ENCODE results near the gene NKD1. TPM values are rescaled to one million over a fixed set of nuclear protein-coding genes. Genes with fewer than 3 reads are reported as not detected.

NKD1 gene
- total RNA-seq (1 to 10 TPM; 1.2 to 1.5 TPM), polyA plus RNA-seq (0.45 TPM)

- Mint-ChIP-seq H3K4me3 (peak within 1 kb of the TSS; percentile 76 to 96 (median 88)), H3K9me3 (peaks cover 2 to 7% (median 5%) of the 10 kb centered on the region in 5 donors), H3K36me3 (peaks cover 0 to 8% (median 3%) of the 10 kb centered on the region in 3 donors), H3K27ac (peak within 1 kb of the TSS; percentile 34 to 99 (median 92)), H3K4me1 (peaks cover 9 to 35% (median 26%) of the 10 kb centered on the region in 3 donors), H3K27me3 (peaks cover 4 to 9% of the 10 kb centered on the region in 2 donors)
- CTCF ChIA-PET = interaction anchor here (1.3 kb wide), 1 partner anchor 133 kb away, joined by 3 read pairs; the partner anchor contains the start of gene SNX20
- Histone ChIP-seq H3K36me3 (ENCODE audit: insufficient read depth, low read length) (no peaks in the 10 kb centered on the region), H3K4me1 (ENCODE audit: insufficient read depth, low read length) (peaks cover 24% of the 10 kb centered on the region), H3K27me3 (ENCODE audit: insufficient read depth, low read length, poor library complexity, severe bottlenecking) (no peaks in the 10 kb centered on the region), H3K4me3 (ENCODE audit: low read length) (peak within 1 kb of the TSS; percentile 55), H3K9me3 (ENCODE audit: low read length) (no peaks in the 10 kb centered on the region), H3K27ac (ENCODE audit: low read depth, low read length) (no peak within 1 kb of the TSS)
- POLR2A ChIA-PET = no interaction called here
- peak; percentile 60 to 79 (median 69) for DNase-seq
These were observed at the start of gene NKD1 for GRCh38 chr16:50548125-50548908. Gene NKD1 (plus strand): TSS chr16:50548396. CDS start chr16:50548554, 158 bp downstream.

GRCh38 chr16:50498431-50499155 lies 49.6 kb upstream of the NKD1 start:
- no peak overlapping the region for H3K27ac Mint-ChIP-seq
- H3K4me1 Mint-ChIP-seq = no peaks in the 10 kb centered on the region
- no peaks in the 10 kb centered on the region for H3K36me3 Mint-ChIP-seq
- H3K9me3 ChIP-seq (ENCODE audit: low read length) = no peaks in the 10 kb centered on the region
- H3K36me3 ChIP-seq (ENCODE audit: insufficient read depth, low read length) = no peaks in the 10 kb centered on the region
- no peaks in the 10 kb centered on the region for H3K27me3 ChIP-seq (ENCODE audit: insufficient read depth, low read length, poor library complexity, severe bottlenecking)
- ChIA-PET POLR2A (no interaction called here), CTCF (no interaction called here)
- peaks cover 9 to 15% of the 10 kb centered on the region in 2 donors for H3K27me3 Mint-ChIP-seq
- H3K9me3 Mint-ChIP-seq = no peaks in the 10 kb centered on the region
- no peak for DNase-seq
- H3K4me3 Mint-ChIP-seq = no peak overlapping the region
- H3K4me3 ChIP-seq (ENCODE audit: low read length) = no peak overlapping the region
- H3K4me1 ChIP-seq (ENCODE audit: insufficient read depth, low read length) = no peaks in the 10 kb centered on the region
- H3K27ac ChIP-seq (ENCODE audit: low read depth, low read length) = no peak overlapping the region

- no peaks in the 10 kb centered on the region for H3K36me3 Mint-ChIP-seq
- H3K9me3 Mint-ChIP-seq = no peaks in the 10 kb centered on the region
- Histone ChIP-seq H3K36me3 (ENCODE audit: insufficient read depth, low read length) (no peaks in the 10 kb centered on the region), H3K9me3 (ENCODE audit: low read length) (no peaks in the 10 kb centered on the region), H3K4me1 (ENCODE audit: insufficient read depth, low read length) (no peaks in the 10 kb centered on the region), H3K4me3 (ENCODE audit: low read length) (no peak overlapping the region), H3K27ac (ENCODE audit: low read depth, low read length) (no peak overlapping the region), H3K27me3 (ENCODE audit: insufficient read depth, low read length, poor library complexity, severe bottlenecking) (no peaks in the 10 kb centered on the region)
- no peak overlapping the region for H3K27ac Mint-ChIP-seq
- H3K27me3 Mint-ChIP-seq = peaks cover 9 to 15% of the 10 kb centered on the region in 2 donors
- ChIA-PET POLR2A (no interaction called here), CTCF (no interaction called here)
- no peak for DNase-seq
- H3K4me3 Mint-ChIP-seq = no peak overlapping the region
- H3K4me1 Mint-ChIP-seq = no peaks in the 10 kb centered on the region
These were observed 48.9 kb upstream of the NKD1 start for GRCh38 chr16:50499254-50499653.

GRCh38 chr16:50500171-50500874 lies 47.9 kb upstream of the NKD1 start:
- Histone ChIP-seq H3K4me1 (ENCODE audit: insufficient read depth, low read length) (no peaks in the 10 kb centered on the region), H3K27me3 (ENCODE audit: insufficient read depth, low read length, poor library complexity, severe bottlenecking) (no peaks in the 10 kb centered on the region), H3K36me3 (ENCODE audit: insufficient read depth, low read length) (no peaks in the 10 kb centered on the region), H3K27ac (ENCODE audit: low read depth, low read length) (no peak overlapping the region), H3K4me3 (ENCODE audit: low read length) (no peak overlapping the region), H3K9me3 (ENCODE audit: low read length) (no peaks in the 10 kb centered on the region)
- Mint-ChIP-seq H3K36me3 (no peaks in the 10 kb centered on the region), H3K27ac (no peak overlapping the region), H3K4me3 (no peak overlapping the region), H3K9me3 (no peaks in the 10 kb centered on the region), H3K27me3 (peaks cover 5 to 15% of the 10 kb centered on the region in 2 donors), H3K4me1 (no peaks in the 10 kb centered on the region)
- no peak for DNase-seq
- ChIA-PET CTCF (interaction anchor here (0.7 kb wide), 1 partner anchor 59 kb away, joined by 3 read pairs; no protein-coding TSS in a partner anchor), POLR2A (no interaction called here)

- Histone ChIP-seq H3K4me3 (ENCODE audit: low read length) (no peak overlapping the region), H3K9me3 (ENCODE audit: low read length) (no peaks in the 10 kb centered on the region), H3K27ac (ENCODE audit: low read depth, low read length) (no peak overlapping the region), H3K4me1 (ENCODE audit: insufficient read depth, low read length) (no peaks in the 10 kb centered on the region), H3K36me3 (ENCODE audit: insufficient read depth, low read length) (no peaks in the 10 kb centered on the region), H3K27me3 (ENCODE audit: insufficient read depth, low read length, poor library complexity, severe bottlenecking) (no peaks in the 10 kb centered on the region)
- H3K4me3 Mint-ChIP-seq = no peak overlapping the region
- ChIA-PET CTCF (no interaction called here), POLR2A (no interaction called here)
- peak overlapping the region in 1 of 8 donors; percentile 28 for H3K27ac Mint-ChIP-seq
- peaks cover 5 to 15% of the 10 kb centered on the region in 2 donors for H3K27me3 Mint-ChIP-seq
- no peaks in the 10 kb centered on the region for H3K4me1 Mint-ChIP-seq
- H3K9me3 Mint-ChIP-seq = no peaks in the 10 kb centered on the region
- H3K36me3 Mint-ChIP-seq = no peaks in the 10 kb centered on the region
- DNase-seq = no peak
These were observed 46.9 kb upstream of the NKD1 start for GRCh38 chr16:50501251-50501650.

GRCh38 chr16:50501986-50502615 lies 46.1 kb upstream of the NKD1 start:
- Mint-ChIP-seq H3K9me3 (no peaks in the 10 kb centered on the region), H3K36me3 (no peaks in the 10 kb centered on the region), H3K4me3 (no peak overlapping the region), H3K27me3 (peaks cover 1 to 15% of the 10 kb centered on the region in 2 donors), H3K4me1 (no peaks in the 10 kb centered on the region), H3K27ac (no peak overlapping the region)
- DNase-seq = no peak
- ChIA-PET CTCF (no interaction called here), POLR2A (no interaction called here)
- Histone ChIP-seq H3K9me3 (ENCODE audit: low read length) (no peaks in the 10 kb centered on the region), H3K27me3 (ENCODE audit: insufficient read depth, low read length, poor library complexity, severe bottlenecking) (no peaks in the 10 kb centered on the region), H3K27ac (ENCODE audit: low read depth, low read length) (no peak overlapping the region), H3K4me1 (ENCODE audit: insufficient read depth, low read length) (no peaks in the 10 kb centered on the region), H3K36me3 (ENCODE audit: insufficient read depth, low read length) (no peaks in the 10 kb centered on the region), H3K4me3 (ENCODE audit: low read length) (no peak overlapping the region)

- Mint-ChIP-seq H3K4me1 (no peaks in the 10 kb centered on the region), H3K27ac (no peak overlapping the region), H3K4me3 (no peak overlapping the region), H3K9me3 (no peaks in the 10 kb centered on the region), H3K27me3 (peaks cover 1 to 15% of the 10 kb centered on the region in 2 donors), H3K36me3 (no peaks in the 10 kb centered on the region)
- POLR2A ChIA-PET = no interaction called here
- no peaks in the 10 kb centered on the region for H3K36me3 ChIP-seq (ENCODE audit: insufficient read depth, low read length)
- no peaks in the 10 kb centered on the region for H3K9me3 ChIP-seq (ENCODE audit: low read length)
- no peaks in the 10 kb centered on the region for H3K27me3 ChIP-seq (ENCODE audit: insufficient read depth, low read length, poor library complexity, severe bottlenecking)
- H3K4me3 ChIP-seq (ENCODE audit: low read length) = no peak overlapping the region
- CTCF ChIA-PET = no interaction called here
- DNase-seq = no peak
- no peaks in the 10 kb centered on the region for H3K4me1 ChIP-seq (ENCODE audit: insufficient read depth, low read length)
- no peak overlapping the region for H3K27ac ChIP-seq (ENCODE audit: low read depth, low read length)
These were observed 45.6 kb upstream of the NKD1 start for GRCh38 chr16:50502616-50503011.

All from CD8-positive, alpha-beta memory T cell (primary cell).